Measurements from ENCODE around the gene YPEL1.

The YPEL1 gene
- long read RNA-seq, donor 1, full-length matches to known transcripts: 5 of 5 reads
- long read RNA-seq, donor 1, partial matches to known transcripts: 0 of 5 reads
- long read RNA-seq, donor 1, other reads (novel, unspliced or antisense): 0 of 5 reads
- long read RNA-seq, donor 2, partial matches to known transcripts: 5 of 5 reads
- long read RNA-seq, donor 2, other reads (novel, unspliced or antisense): 0 of 5 reads
- long read RNA-seq, donor 3, full-length matches to known transcripts: 3 of 3 reads
- long read RNA-seq, donor 3, partial matches to known transcripts: 0 of 3 reads
- long read RNA-seq, donor 3, other reads (novel, unspliced or antisense): 0 of 3 reads
- long read RNA-seq, donor 4, full-length matches to known transcripts: 3 of 3 reads
- long read RNA-seq, donor 4, partial matches to known transcripts: 0 of 3 reads
- long read RNA-seq, donor 4, other reads (novel, unspliced or antisense): 0 of 3 reads
- long read RNA-seq, donor 5, full-length matches to known transcripts: 3 of 3 reads
- long read RNA-seq, donor 5, partial matches to known transcripts: 0 of 3 reads
- long read RNA-seq, donor 5, other reads (novel, unspliced or antisense): 0 of 3 reads
- long read RNA-seq, donor 6, full-length matches to known transcripts: 7 of 7 reads
- long read RNA-seq, donor 6, partial matches to known transcripts: 0 of 7 reads
- long read RNA-seq, donor 6, other reads (novel, unspliced or antisense): 0 of 7 reads
- long read RNA-seq, donor 7, full-length matches to known transcripts: 9 of 9 reads
- long read RNA-seq, donor 7, partial matches to known transcripts: 0 of 9 reads
- long read RNA-seq, donor 7, other reads (novel, unspliced or antisense): 0 of 9 reads
- long read RNA-seq, donor 8, full-length matches to known transcripts: 6 of 12 reads
- long read RNA-seq, donor 8, partial matches to known transcripts: 6 of 12 reads
- long read RNA-seq, donor 8, other reads (novel, unspliced or antisense): 0 of 12 reads

DNA sequence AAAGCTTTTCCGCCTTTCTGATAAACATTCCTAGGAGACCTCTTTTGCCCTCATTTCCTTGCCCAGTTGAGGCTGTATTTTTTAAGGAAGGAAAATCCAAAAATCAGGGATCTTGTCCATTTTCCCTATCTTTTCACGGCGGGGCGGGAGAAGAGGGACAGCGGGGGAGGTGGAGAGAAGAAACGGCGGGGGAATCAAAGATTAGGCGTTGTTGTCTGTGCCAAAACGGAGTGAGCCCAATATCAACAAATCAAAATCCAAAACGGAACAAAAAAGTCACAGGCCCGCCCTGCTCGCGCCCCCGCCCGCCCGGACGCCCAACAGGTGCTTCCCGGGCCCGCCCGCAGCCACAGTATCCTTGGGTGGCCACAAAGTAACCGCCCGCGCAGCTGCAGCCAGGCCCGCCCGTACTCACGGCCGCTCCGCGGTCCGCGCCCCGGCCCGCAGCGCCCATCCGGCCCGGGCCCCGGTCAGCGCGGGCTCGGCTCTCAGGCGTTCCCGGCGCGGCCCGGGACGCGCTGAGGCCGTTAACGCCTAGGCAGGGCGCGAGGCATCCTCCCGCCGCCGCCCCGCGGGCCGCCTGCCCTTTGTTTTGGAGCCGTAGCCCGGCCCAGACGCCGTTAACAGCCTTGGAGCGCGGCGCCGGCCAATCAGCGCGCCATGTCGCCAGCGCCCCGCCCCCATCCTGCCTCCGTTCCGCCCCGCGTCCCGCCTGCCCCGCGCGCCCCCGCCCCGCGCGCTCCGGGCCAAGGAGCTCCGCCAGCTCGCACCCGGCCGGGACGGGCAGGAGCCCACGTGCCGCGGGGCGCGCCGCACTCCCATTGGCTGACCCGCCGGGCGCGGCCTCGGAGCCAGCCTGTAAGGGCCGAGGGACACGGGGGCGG lies at the start of gene YPEL1:
Gene YPEL1 (minus strand): TSS at position 595 of the 884 bp plus-strand sequence. CDS start 25,050 bp downstream, outside the sequence.
- peak; percentile 65 for DNase-seq

DNA sequence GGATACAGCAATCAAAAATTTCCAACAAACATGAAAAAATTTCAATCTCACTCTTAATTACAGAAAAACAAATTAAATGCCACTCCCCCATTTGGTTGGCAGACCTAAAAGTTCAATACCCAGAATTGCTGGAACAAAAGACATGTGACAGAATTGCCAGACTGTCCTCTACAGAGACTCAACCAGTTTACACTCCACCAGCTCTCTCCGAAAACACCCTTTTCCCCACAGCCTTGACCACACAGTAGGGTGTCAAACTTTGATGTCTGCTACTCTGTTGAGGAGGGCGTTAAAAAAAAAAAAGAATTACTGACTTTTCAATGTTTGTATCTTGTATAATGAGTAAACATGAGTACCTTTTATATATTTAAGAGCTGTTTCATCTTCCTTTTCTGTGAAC lies 44.7 kb upstream of the YPEL1 start:
- DNase-seq: no peak

DNA sequence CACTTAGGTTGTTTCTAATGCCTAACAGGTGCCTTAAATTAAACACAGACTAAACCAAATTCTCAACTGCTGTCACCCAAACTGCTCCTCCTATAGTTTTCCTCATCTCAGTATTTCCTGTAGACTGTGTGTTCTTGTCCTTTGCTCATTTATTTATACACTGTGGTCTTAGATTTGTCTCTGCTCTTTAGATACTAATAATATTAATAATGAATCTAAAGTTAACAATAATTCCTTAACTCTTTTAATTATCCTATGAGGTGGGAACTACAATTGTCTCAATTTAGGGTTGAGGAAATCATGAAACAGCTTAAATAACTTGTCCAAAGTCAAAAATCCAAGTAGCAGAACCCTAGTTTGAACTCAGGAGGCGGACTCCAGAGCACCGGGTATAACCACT lies 43.9 kb upstream of the YPEL1 start:
- no peak for DNase-seq

- DNase-seq: no peak
Observed at GRCh38 chr22:21778705-21779363, 43.2 kb upstream of the YPEL1 start.

DNA sequence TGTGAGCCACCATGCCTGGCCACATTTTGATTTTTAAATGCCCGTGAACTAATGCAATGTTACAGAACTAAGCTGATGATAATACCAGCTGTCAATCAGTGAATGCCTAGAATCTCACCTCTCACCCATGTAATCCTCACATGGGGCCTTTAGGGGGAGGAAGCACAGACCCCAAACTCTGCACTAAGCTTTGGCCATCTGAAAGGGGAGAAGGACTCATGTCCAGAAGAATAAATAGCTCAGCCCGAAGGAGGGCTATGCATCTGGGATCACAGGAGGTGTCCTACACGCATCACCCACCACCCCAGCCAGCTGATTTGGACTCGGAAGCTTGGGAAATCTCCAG lies 36.0 kb upstream of the YPEL1 start:
- DNase-seq: no peak

DNA sequence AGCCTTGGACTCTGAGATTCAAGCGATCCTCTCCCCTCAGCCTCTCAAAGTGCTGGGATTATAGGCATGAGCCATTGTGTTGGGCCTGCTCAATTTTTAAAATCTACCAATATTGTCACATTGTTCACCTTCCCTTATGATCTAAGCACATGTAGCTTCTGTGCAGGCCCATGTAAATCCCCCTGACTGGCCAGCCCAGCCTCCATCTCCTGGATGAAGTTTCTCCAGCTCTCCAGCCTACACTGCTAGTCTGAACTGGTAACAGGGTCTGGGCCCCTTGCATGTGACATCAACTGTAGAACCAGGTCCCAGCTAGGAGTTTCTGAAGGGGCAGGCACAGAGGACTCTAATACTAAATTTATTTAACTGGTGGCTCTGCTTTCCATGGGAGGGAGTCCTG lies 32.8 kb upstream of the YPEL1 start:
- no peak for DNase-seq

DNA sequence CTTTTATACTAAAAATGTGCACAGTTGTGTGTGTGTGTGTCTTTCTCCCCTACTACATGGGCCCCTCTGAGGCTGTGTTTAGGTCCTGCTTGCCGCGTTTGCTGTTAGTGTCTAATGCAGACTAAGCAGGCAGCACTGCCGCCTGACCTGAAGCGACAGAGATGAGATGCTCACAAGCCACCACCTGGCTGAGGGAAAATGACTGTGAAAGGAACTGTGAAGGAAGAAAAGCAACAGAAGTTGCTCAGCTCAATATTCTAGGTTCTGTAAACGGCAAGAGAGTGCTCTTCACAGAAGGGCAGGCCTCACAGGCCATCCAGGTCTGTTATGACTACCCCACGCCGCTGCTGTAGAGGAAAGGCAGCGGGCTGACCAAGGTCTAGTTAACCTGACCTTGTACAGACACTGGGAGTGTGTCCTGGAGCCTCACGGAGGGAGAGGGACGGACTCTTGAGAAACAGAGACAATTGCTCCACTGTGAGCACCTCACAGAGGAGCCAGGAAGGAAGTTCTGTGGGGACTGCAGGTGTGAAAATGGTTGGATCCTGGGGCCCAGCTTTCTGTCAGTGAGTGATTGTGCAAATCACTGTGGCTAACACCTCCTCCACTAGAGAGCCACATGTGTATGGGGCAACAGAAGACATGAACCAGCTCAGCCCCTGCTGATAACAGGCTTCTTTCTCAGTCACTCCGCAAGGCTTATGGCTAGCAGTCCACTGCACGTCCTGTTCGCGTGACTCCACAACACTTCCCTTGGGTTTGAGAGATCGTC lies 31.3 kb upstream of the YPEL1 start:
- no peak for DNase-seq

GRCh38 chr22:21765909-21766529 lies 30.4 kb upstream of the YPEL1 start:
- DNase-seq: no peak

GRCh38 chr22:21764038-21764804 lies 28.6 kb upstream of the YPEL1 start:
- DNase-seq: no peak

- DNase-seq: no peak
Observed at GRCh38 chr22:21762712-21763581, 27.4 kb upstream of the YPEL1 start.

GRCh38 chr22:21761994-21762680 lies 26.5 kb upstream of the YPEL1 start:
- no peak for DNase-seq

DNA sequence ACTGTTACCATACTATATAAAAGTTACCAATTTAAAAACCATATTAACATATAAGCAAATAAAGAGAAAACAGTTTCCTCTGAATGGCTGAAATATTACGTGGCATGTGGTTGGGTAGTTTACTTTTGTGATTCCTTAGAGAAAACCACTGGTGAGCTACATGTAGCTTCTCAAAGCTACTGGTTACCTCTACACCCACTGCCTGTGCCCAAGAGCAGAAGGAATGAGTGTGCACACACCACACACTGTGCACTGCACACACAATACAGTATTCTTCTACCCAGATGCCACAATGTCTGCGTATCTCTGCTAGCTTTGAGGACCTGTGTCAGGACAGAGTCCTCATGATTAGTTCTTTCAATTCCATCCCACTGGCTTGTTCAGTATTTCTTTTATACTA lies 25.5 kb upstream of the YPEL1 start:
- DNase-seq: no peak

GRCh38 chr22:21760640-21761039 lies 25.0 kb upstream of the YPEL1 start:
- no peak for DNase-seq

DNA sequence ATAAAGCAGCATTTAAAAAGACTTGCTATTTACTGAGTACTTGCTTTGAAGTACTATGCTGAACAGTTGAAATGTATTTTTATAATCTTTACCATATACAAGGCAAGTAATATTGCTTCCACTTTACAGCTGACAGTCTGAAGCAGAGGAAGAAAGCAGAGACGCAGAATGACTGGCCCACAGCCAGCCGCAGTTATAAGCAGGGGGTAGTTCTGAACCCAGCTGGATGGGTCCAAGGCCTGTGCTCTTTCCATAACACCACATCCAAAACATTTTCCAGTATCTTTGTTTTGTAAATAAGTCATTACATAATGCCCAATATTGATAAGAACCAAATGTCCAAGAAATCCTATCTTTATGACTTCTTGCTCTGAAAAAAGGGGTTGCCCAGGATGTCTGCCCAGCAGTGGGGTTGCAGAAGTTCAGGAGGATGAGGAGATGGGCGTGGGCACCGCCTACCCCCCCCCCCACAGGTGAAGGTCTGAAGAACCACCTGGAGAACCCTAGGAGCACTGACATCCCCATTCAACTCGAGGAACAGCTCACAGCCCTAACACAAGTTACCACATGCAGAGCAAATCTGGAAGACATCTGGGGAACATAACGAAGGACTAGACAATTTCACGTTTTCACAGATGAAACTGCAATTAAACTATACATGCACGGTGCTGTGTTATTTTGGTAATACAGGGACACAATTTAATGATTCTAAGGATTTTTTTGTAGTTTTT lies 24.2 kb upstream of the YPEL1 start:
- no peak for DNase-seq

- DNase-seq: no peak
Observed at GRCh38 chr22:21759093-21759492, 23.5 kb upstream of the YPEL1 start.

DNA sequence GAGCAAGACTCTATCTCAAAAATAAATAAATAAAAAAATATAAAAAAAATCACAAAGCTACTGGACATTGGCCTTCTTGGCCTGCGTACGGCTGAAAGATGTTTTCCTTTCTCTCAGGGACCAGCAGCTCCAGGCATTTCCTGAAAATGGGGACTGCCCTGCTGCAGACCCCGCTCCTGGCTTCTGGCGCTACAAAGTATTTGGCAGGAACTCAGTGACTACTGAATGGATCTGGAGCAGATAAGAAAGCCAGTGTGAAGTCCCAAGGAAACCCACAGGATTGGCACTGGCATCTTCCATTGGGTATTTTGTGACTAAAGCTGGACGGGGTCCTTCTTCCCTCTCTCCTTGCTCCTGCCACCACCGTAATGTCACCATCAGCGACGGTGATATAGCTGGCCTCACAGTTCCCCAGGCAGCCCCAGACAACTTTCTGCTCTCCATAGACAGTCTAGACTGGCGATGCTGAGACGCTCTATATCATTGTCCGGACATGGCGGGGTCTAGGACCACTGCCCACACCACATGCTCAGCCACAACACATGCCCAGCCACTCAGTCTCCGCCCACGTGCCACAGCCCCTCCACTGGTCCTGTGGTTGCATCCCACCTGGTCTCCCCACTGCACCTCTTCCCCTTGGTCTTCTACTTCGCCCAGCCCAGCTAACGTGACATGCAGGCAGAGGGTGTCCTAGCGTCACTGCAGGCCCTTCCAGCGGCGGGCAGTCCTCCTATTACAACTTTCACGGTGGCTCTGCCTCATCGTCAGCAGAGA lies 22.7 kb upstream of the YPEL1 start:
- no peak for DNase-seq
